K562 (cell line): ENCODE measurements around the gene PGD. TPM values are rescaled to one million over a fixed set of nuclear protein-coding genes. Genes with fewer than 3 reads are reported as not detected.
A peak's percentile ranks its signal among the peaks of the same experiment; 100 is the strongest.

ENCODE experiments used
- CBX3 ChIP-seq, 2 experiments: IDR thresholded peaks; 1 replicate in 1 of 2; 2 replicates in 1 of 2; pipeline ENCODE4 v1.6.1; 2012; ENCODE audit warnings: inconsistent platforms in 2 of 2, low read length in 2 of 2, borderline replicate concordance in 1 of 2, control low read depth in 1 of 2
- CBX8 ChIP-seq: fragments of 200-600 bp; sonication (generic); IDR thresholded peaks from 2 replicates; pipeline ENCODE4 v1.6.1; 2012; ENCODE audit warnings: borderline replicate concordance, mixed run types, low read depth, mild to moderate bottlenecking, moderate library complexity, mixed read lengths, low read length, control low read depth, inconsistent platforms; ENCODE audit not compliant: poor library complexity, severe bottlenecking; ENCODE audit errors: extremely low read depth
- DPF2 ChIP-seq: fragments of 450-650 bp; IDR thresholded peaks from 2 replicates; pipeline ENCODE4 v1.6.1; 2016
- FOXK1 ChIP-seq: sonication (generic); formaldehyde crosslinking; IDR thresholded peaks from 2 replicates; pipeline ENCODE4 v1.8.0; 2022; ENCODE audit warnings: missing genetic modification reagents, mild to moderate bottlenecking, borderline replicate concordance
- GATA2 ChIP-seq: sonication (generic); formaldehyde crosslinking; IDR thresholded peaks from 2 replicates; pipeline ENCODE4 v1.4.0; 2020; ENCODE audit warnings: mild to moderate bottlenecking, missing genetic modification reagents
- KDM2B ChIP-seq: fragments of 250-450 bp; sonication (Bioruptor Pico); IDR thresholded peaks from 2 replicates; pipeline ENCODE4 v1.8.0; 2021; ENCODE audit warnings: mild to moderate bottlenecking, moderate library complexity
- MYC ChIP-seq, 2 experiments: fragments of 250-450 bp in 1 of 2; sonication (Bioruptor Pico) in 1 of 2; IDR thresholded peaks; 2 replicates each; pipeline versions ENCODE4 v1.5.1 to v1.6.1; 2012 to 2021; ENCODE audit warnings: low read depth in 2 of 2, borderline replicate concordance in 1 of 2, improper control_type of control experiment in 1 of 2, low read length in 1 of 2, mild to moderate bottlenecking in 1 of 2, moderate library complexity in 1 of 2
- YBX1 ChIP-seq: fragments of 450-650 bp; IDR thresholded peaks from 2 replicates; pipeline ENCODE4 v1.7.1; 2016; ENCODE audit warnings: mild to moderate bottlenecking
- polyA plus RNA-seq, 8 experiments: library from polyadenylated mRNA; depleted of rRNA in 4 of 8; stranded (reverse) in 5 of 8; unstranded in 3 of 8; fragments of >200 nt; fragmentation: Nextera tagmentation in 2 of 8; fragmentation: Illumina TruSeq in 1 of 8; extraction: Ambion mirVana in 2 of 8; extraction: Trizol in 1 of 8; gene quantifications; 2 replicates each; pipeline versions ENCODE4 v1.2.1 to v1.2.3, GENCODE V29; 2011 to 2014; ENCODE audit warnings: inconsistent platforms in 1 of 8, missing spikeins in 1 of 8
- total RNA-seq, 7 experiments: library from RNA; depleted of rRNA in 6 of 7; stranded (reverse); fragments of >200 nt in 6 of 7; fragmentation: Illumina TruSeq in 2 of 7; extraction: Trizol in 2 of 7; gene quantifications; 2 replicates each; pipeline versions ENCODE4 v1.2.1 to v1.2.3, GENCODE V29; 2011 to 2021; ENCODE audit warnings: low replicate concordance in 1 of 7
- TF ChIP-seq, protein P1 (sequence below), 2 experiments: fragments of 450-650 bp; formaldehyde crosslinking in 1 of 2; IDR thresholded peaks; 2 replicates each; pipeline versions ENCODE4 v1.4.0 to v1.6.1; 2014 to 2020; ENCODE audit warnings: mild to moderate bottlenecking in 2 of 2, borderline replicate concordance in 1 of 2, low read depth in 1 of 2
- TF ChIP-seq, protein P2 (sequence below): sonication (generic); formaldehyde crosslinking; IDR thresholded peaks from 2 replicates; pipeline ENCODE4 v1.8.1; 2023; ENCODE audit warnings: mild to moderate bottlenecking, missing genetic modification reagents
- TF ChIP-seq, protein P3 (sequence below): sonication (generic); formaldehyde crosslinking; IDR thresholded peaks from 2 replicates; pipeline ENCODE4 v1.8.0; 2023; ENCODE audit warnings: mild to moderate bottlenecking, missing genetic modification reagents

PGD gene
- total and polyA plus RNA-seq, 9 of the 15 experiments (the other 6 are each of a cell fraction or from before 2014, with no cell fraction given): 177 to 542 (median 270) TPM

- TF ChIP-seq FOXK1 (CRISPR knock-in tag) (peak; percentile 93; the same call in 1 of the 2 replicates), MYC (IDR thresholded peaks at IDR 0.05; ENCODE audit: low read depth, low read length) (no peak), MYC (CRISPR knock-in tag; IDR thresholded peaks at IDR 0.05; ENCODE audit: borderline replicate concordance, low read depth) (0 out of 2 replicates have a peak, but pooled peaks have one; percentile 62), YBX1 (no peak), CBX3 (IDR thresholded peaks at IDR 0.05; ENCODE audit: borderline replicate concordance in 1 of 2, low read length in 2 of 2) (no peak), CBX8 (no peak), KDM2B (CRISPR knock-in tag) (peak; percentile 71), GATA2 (CRISPR knock-in tag) (no peak), DPF2 (no peak)
- TF ChIP-seq, protein P1, sequence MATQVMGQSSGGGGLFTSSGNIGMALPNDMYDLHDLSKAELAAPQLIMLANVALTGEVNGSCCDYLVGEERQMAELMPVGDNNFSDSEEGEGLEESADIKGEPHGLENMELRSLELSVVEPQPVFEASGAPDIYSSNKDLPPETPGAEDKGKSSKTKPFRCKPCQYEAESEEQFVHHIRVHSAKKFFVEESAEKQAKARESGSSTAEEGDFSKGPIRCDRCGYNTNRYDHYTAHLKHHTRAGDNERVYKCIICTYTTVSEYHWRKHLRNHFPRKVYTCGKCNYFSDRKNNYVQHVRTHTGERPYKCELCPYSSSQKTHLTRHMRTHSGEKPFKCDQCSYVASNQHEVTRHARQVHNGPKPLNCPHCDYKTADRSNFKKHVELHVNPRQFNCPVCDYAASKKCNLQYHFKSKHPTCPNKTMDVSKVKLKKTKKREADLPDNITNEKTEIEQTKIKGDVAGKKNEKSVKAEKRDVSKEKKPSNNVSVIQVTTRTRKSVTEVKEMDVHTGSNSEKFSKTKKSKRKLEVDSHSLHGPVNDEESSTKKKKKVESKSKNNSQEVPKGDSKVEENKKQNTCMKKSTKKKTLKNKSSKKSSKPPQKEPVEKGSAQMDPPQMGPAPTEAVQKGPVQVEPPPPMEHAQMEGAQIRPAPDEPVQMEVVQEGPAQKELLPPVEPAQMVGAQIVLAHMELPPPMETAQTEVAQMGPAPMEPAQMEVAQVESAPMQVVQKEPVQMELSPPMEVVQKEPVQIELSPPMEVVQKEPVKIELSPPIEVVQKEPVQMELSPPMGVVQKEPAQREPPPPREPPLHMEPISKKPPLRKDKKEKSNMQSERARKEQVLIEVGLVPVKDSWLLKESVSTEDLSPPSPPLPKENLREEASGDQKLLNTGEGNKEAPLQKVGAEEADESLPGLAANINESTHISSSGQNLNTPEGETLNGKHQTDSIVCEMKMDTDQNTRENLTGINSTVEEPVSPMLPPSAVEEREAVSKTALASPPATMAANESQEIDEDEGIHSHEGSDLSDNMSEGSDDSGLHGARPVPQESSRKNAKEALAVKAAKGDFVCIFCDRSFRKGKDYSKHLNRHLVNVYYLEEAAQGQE (IDR thresholded peaks at IDR 0.05; ENCODE audit: borderline replicate concordance): no peak
- TF ChIP-seq, protein P1 (CRISPR knock-in tag; IDR thresholded peaks at IDR 0.05; ENCODE audit: low read depth): peak; percentile 42; the same call in 1 of the 2 replicates
- TF ChIP-seq, protein P2, sequence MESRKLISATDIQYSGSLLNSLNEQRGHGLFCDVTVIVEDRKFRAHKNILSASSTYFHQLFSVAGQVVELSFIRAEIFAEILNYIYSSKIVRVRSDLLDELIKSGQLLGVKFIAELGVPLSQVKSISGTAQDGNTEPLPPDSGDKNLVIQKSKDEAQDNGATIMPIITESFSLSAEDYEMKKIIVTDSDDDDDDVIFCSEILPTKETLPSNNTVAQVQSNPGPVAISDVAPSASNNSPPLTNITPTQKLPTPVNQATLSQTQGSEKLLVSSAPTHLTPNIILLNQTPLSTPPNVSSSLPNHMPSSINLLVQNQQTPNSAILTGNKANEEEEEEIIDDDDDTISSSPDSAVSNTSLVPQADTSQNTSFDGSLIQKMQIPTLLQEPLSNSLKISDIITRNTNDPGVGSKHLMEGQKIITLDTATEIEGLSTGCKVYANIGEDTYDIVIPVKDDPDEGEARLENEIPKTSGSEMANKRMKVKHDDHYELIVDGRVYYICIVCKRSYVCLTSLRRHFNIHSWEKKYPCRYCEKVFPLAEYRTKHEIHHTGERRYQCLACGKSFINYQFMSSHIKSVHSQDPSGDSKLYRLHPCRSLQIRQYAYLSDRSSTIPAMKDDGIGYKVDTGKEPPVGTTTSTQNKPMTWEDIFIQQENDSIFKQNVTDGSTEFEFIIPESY: peak; percentile 58; the same call in 1 of the 2 replicates
- TF ChIP-seq, protein P3, sequence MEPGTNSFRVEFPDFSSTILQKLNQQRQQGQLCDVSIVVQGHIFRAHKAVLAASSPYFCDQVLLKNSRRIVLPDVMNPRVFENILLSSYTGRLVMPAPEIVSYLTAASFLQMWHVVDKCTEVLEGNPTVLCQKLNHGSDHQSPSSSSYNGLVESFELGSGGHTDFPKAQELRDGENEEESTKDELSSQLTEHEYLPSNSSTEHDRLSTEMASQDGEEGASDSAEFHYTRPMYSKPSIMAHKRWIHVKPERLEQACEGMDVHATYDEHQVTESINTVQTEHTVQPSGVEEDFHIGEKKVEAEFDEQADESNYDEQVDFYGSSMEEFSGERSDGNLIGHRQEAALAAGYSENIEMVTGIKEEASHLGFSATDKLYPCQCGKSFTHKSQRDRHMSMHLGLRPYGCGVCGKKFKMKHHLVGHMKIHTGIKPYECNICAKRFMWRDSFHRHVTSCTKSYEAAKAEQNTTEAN (CRISPR knock-in tag): peak; percentile 82; the same call in 1 of the 2 replicates
Observed at GRCh38 chr1:10398278-10398733, 558 bp upstream of the PGD start (continued).
